Neural cell (in vitro differentiated cells): ENCODE data around the gene ARMC2.

Experiments
- CTCF ChIP-seq: fragments of 450-650 bp; IDR thresholded peaks from 2 replicates; pipeline ENCODE4 v1.5.1; 2014; ENCODE audit warnings: antibody characterized with exemption, mild to moderate bottlenecking, moderate library complexity; ENCODE audit not compliant: poor library complexity, severe bottlenecking
- EP300 ChIP-seq: fragments of 450-650 bp; conservative IDR thresholded peaks from 2 replicates; pipeline ENCODE4 v1.6.1; 2014; ENCODE audit warnings: antibody characterized with exemption, mild to moderate bottlenecking, moderate library complexity; ENCODE audit not compliant: poor library complexity, severe bottlenecking
- EZH2 ChIP-seq: fragments of 200-600, 300-800 bp; shearing (Covaris generic), sonication (generic); IDR thresholded peaks from 2 replicates; pipeline ENCODE4 v1.6.1; 2014; ENCODE audit warnings: antibody characterized with exemption, low read length, borderline replicate concordance, mild to moderate bottlenecking; ENCODE audit not compliant: insufficient read depth, poor library complexity, severe bottlenecking
- POLR2AphosphoS5 ChIP-seq: IDR thresholded peaks from 2 replicates; pipeline ENCODE4 v1.6.1; 2012
- RAD21 ChIP-seq: fragments of 450-650 bp; conservative IDR thresholded peaks from 2 replicates; pipeline ENCODE4 v1.6.1; 2014; ENCODE audit warnings: antibody characterized with exemption, mild to moderate bottlenecking, moderate library complexity
- REST ChIP-seq: IDR thresholded peaks from 2 replicates; pipeline ENCODE4 v1.6.1; 2012; ENCODE audit warnings: borderline replicate concordance
- TAF1 ChIP-seq: IDR thresholded peaks from 2 replicates; pipeline ENCODE4 v1.6.1; 2012; ENCODE audit warnings: low read depth

GRCh38 chr6:109019911-109020310 is 171.7 kb downstream of the ARMC2 start:
- no peak for TF ChIP-seq EP300
- TF ChIP-seq REST, result no peak
- TF ChIP-seq CTCF, result no peak
- TF ChIP-seq POLR2AphosphoS5, result no peak
- TF ChIP-seq EZH2, result no peak
- no peak for TF ChIP-seq RAD21
- TF ChIP-seq TAF1, result no peak
